Thyroid gland (tissue), 4 donors: ENCODE data around the gene DCTN3. TPM values are rescaled to one million over a fixed set of nuclear protein-coding genes. Genes with fewer than 3 reads are reported as not detected.

Experiments used
- DNase-seq, 2 donors: peaks; one replicate each; pipeline ENCODE4 v3.0.0-alpha.2; 2019
- H3K27ac ChIP-seq, 3 donors: fragments of 200-600 bp; sonication (generic); 1 replicate in 2 of 3; 2 replicates in 1 of 3; pipeline ENCODE4 v1.5.1; 2016 to 2019; ENCODE audit warnings: mild to moderate bottlenecking in 1 of 3, moderate library complexity in 1 of 3
- H3K27me3 ChIP-seq: fragments of 200-600 bp; sonication (generic); one replicate; pipeline ENCODE4 v1.5.1; 2019
- H3K36me3 ChIP-seq, 2 donors: fragments of 200-600 bp; sonication (generic); one replicate each; pipeline ENCODE4 v1.5.1; 2016 to 2019
- H3K4me1 ChIP-seq, 2 donors: fragments of 200-600 bp; sonication (generic); one replicate each; pipeline ENCODE4 v1.5.1; 2017 to 2019
- H3K4me3 ChIP-seq, 3 donors: fragments of 200-600 bp; sonication (generic); replicated peaks in 1 of 3; 1 replicate in 2 of 3; 2 replicates in 1 of 3; pipeline ENCODE4 v1.5.1; 2016; ENCODE audit warnings: mild to moderate bottlenecking in 1 of 3
- H3K9me3 ChIP-seq: fragments of 200-600 bp; sonication (generic); one replicate; pipeline ENCODE4 v1.5.1; 2017
- POLR2A ChIP-seq, 2 donors: fragments of 450-650 bp; IDR thresholded peaks; one replicate each; pipeline ENCODE4 v1.6.1; 2017; ENCODE audit warnings: antibody characterized with exemption in 2 of 2, mild to moderate bottlenecking in 2 of 2, moderate library complexity in 1 of 2
- WGBS, 2 donors: methylation state at CpG; one replicate each; pipeline ENCODE4 v1.1.5; 2017; 5-methylcytosine and 5-hydroxymethylcytosine counted together
- intact Hi-C: fragments of 100-400 bp; cut with DNase I; formaldehyde crosslinking; loops from one replicate; pipeline ENCODE4 v1.15.1; 2023
- total RNA-seq, 4 donors: library from RNA; depleted of rRNA; stranded (reverse); fragments of >200 nt; gene quantifications; one replicate each; pipeline ENCODE4 v1.2.3, GENCODE V29; 2016
- TF ChIP-seq, protein P1 (sequence below), 6 experiments: fragments of 200-600 bp in 3 of 6; fragments of 450-650 bp in 3 of 6; sonication (generic) in 3 of 6; IDR thresholded peaks; one replicate each; pipeline ENCODE4 v1.5.1; 2016 to 2019; ENCODE audit warnings: antibody characterized with exemption in 6 of 6, mild to moderate bottlenecking in 2 of 6, inconsistent platforms in 1 of 6, moderate library complexity in 1 of 6

Gene DCTN3
- total RNA-seq, 4 donors from 2014 or later, result 54.6 to 140 (median 89.2) TPM

DNA sequence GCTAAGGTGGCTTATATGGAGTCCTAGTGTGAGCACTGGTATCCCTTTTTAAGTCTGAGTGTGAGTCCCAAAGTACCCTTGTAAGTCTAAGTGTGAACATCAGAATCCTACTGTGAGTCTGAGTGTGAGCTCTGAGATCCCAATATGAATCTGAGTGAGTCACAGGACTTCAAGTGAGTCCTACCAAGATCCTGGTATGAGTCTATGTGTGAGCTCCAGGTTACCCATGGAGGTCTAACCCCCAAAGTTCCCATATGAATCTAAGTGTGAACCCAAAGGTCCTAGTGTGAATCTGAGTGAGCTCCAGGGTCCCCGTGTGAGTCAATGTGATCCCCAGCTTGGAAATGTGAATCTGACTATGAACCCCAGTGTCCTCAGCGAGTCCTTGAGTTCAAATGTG, 33.0 kb downstream of the DCTN3 start:
- H3K4me1 ChIP-seq, result peaks cover 12 to 33% of the 10 kb centered on the region in 2 donors
- TF ChIP-seq, protein P1, sequence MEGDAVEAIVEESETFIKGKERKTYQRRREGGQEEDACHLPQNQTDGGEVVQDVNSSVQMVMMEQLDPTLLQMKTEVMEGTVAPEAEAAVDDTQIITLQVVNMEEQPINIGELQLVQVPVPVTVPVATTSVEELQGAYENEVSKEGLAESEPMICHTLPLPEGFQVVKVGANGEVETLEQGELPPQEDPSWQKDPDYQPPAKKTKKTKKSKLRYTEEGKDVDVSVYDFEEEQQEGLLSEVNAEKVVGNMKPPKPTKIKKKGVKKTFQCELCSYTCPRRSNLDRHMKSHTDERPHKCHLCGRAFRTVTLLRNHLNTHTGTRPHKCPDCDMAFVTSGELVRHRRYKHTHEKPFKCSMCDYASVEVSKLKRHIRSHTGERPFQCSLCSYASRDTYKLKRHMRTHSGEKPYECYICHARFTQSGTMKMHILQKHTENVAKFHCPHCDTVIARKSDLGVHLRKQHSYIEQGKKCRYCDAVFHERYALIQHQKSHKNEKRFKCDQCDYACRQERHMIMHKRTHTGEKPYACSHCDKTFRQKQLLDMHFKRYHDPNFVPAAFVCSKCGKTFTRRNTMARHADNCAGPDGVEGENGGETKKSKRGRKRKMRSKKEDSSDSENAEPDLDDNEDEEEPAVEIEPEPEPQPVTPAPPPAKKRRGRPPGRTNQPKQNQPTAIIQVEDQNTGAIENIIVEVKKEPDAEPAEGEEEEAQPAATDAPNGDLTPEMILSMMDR (IDR thresholded peaks at IDR 0.05), result no peak
- TF ChIP-seq POLR2A (IDR thresholded peaks at IDR 0.05), result no peak
- H3K36me3 ChIP-seq, result no peaks in the 10 kb centered on the region
- no peak overlapping the region for H3K27ac ChIP-seq
- no peak overlapping the region for H3K4me3 ChIP-seq
- intact Hi-C loops, result no loop called here
- DNase-seq, result no peak
- H3K9me3 ChIP-seq, result no peaks in the 10 kb centered on the region
- WGBS, 2 donors, result 52 to 70% methylated on average over 2 of the region's 2 CpGs
- H3K27me3 ChIP-seq, result peaks cover 4% of the 10 kb centered on the region

- no peak for TF ChIP-seq POLR2A (IDR thresholded peaks at IDR 0.05)
- TF ChIP-seq, protein P1 (IDR thresholded peaks at IDR 0.05), result no peak
- peaks cover 8 to 25% of the 10 kb centered on the region in 2 donors for H3K4me1 ChIP-seq
- H3K9me3 ChIP-seq, result no peaks in the 10 kb centered on the region
- intact Hi-C loops, result no loop called here
- H3K27me3 ChIP-seq, result peaks cover 4% of the 10 kb centered on the region
- 53 to 57% methylated on average over 8 to 9 of the region's 11 CpGs for WGBS, 2 donors
- no peaks in the 10 kb centered on the region for H3K36me3 ChIP-seq
- no peak for DNase-seq
- H3K4me3 ChIP-seq, result no peak overlapping the region
- H3K27ac ChIP-seq, result no peak overlapping the region
Observed at GRCh38 chr9:34585946-34586669, 34.2 kb downstream of the DCTN3 start.

DNA sequence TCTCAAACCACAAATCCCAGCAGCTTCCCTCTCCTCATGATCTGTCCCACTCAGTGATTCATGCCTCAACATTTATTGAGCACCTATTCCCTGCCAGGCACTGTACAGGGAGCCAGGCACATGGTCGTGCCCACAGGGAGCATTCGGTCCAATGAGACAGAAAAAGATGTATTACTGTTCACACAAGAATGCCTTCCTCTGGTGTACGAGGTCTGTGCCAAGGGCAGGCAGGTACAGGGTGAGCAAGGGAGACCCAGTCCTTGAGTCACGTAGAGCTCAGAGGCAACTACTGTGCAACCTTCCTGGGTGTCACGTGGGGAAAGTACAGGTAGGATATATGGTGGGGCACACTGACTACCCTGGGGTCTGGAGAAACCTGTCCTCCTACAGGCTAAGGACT, 35.3 kb downstream of the DCTN3 start:
- H3K27ac ChIP-seq, result no peak overlapping the region
- WGBS, 2 donors, result 69 to 86% methylated on average over 5 of the region's 5 CpGs
- TF ChIP-seq POLR2A (IDR thresholded peaks at IDR 0.05), result no peak
- TF ChIP-seq, protein P1 (IDR thresholded peaks at IDR 0.05), result no peak
- H3K9me3 ChIP-seq, result no peaks in the 10 kb centered on the region
- peaks cover 5 to 14% of the 10 kb centered on the region in 2 donors for H3K4me1 ChIP-seq
- no peak for DNase-seq
- intact Hi-C loops, result no loop called here
- no peak overlapping the region for H3K4me3 ChIP-seq
- no peaks in the 10 kb centered on the region for H3K36me3 ChIP-seq
- H3K27me3 ChIP-seq, result peaks cover 4% of the 10 kb centered on the region

- 95 to 97% methylated on average over 5 of the region's 5 CpGs for WGBS, 2 donors
- Histone ChIP-seq H3K4me3 (no peak overlapping the region), H3K4me1 (peaks cover 0 to 8% of the 10 kb centered on the region in 2 donors), H3K9me3 (no peaks in the 10 kb centered on the region), H3K27me3 (peaks cover 10% of the 10 kb centered on the region), H3K27ac (no peak overlapping the region), H3K36me3 (no peaks in the 10 kb centered on the region)
- TF ChIP-seq, protein P1 (IDR thresholded peaks at IDR 0.05), result no peak
- no peak for TF ChIP-seq POLR2A (IDR thresholded peaks at IDR 0.05)
- no peak for DNase-seq
- intact Hi-C loops, result no loop called here
Observed at GRCh38 chr9:34582787-34583186, 37.5 kb downstream of the DCTN3 start.

GRCh38 chr9:34581318-34581717, 39.0 kb downstream of the DCTN3 start:
- no peak for DNase-seq
- no peak overlapping the region for H3K4me3 ChIP-seq
- no peak overlapping the region for H3K27ac ChIP-seq
- WGBS, 2 donors, result 88 to 90% methylated on average over 3 of the region's 3 CpGs
- no peak for TF ChIP-seq POLR2A (IDR thresholded peaks at IDR 0.05)
- TF ChIP-seq, protein P1 (IDR thresholded peaks at IDR 0.05), result no peak
- H3K4me1 ChIP-seq, result peaks cover 0 to 9% of the 10 kb centered on the region in 2 donors
- intact Hi-C loops, result no loop called here
- peaks cover 10% of the 10 kb centered on the region for H3K27me3 ChIP-seq
- H3K36me3 ChIP-seq, result no peaks in the 10 kb centered on the region
- H3K9me3 ChIP-seq, result no peaks in the 10 kb centered on the region
